GM12892 (cell line): Measurements from ENCODE around the gene SMIM1.

Experiments
- POLR2A ChIP-seq: IDR thresholded peaks from 2 replicates; pipeline ENCODE4 v1.6.1; 2011; ENCODE audit warnings: low read depth, low read length, control low read depth
- POLR2AphosphoS5 ChIP-seq: IDR thresholded peaks from 2 replicates; pipeline ENCODE4 v1.6.1; 2011; ENCODE audit warnings: low read depth, low read length, control low read depth
- TAF1 ChIP-seq: IDR thresholded peaks from 2 replicates; pipeline ENCODE4 v1.6.1; 2011; ENCODE audit warnings: low read depth, mild to moderate bottlenecking, control low read depth, low read length, borderline replicate concordance

DNA sequence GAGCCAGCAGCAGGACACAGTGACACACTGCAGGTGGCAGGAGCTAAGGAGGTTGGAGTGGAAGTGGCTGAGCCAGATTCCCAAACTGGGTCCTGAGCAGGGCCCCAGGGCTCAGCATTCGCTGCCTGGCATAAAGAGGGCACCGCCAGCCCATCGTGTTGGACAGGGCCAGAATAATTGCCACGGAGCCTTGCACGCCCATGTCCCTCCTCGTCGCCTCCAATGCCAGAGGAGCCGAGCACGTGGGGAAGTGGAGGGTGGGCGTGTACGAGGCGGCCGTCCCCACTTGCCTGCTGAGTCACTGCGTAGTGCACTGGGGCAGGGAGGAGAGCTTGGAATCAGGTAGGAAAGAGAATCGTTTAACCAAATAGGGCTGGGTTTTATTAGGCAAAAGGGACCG is 49.9 kb downstream of the SMIM1 start:
- no peak for TF ChIP-seq POLR2A
- no peak for TF ChIP-seq POLR2AphosphoS5
- no peak for TF ChIP-seq TAF1
